Fibroblast of villous mesenchyme (primary cell): ENCODE data around the gene RMC1. TPM values are rescaled to one million over a fixed set of nuclear protein-coding genes. Genes with fewer than 3 reads are reported as not detected.
"Not testable (repeated sequence)": the region's sequence is repeated elsewhere in the genome, so short reads cannot be mapped to it uniquely, and the experiment has no call there.

Experiments
- DNase-seq: peaks from one replicate; pipeline ENCODE4 v3.0.0-alpha.2; 2010; ENCODE audit warnings: low read depth
- H3K4me3 ChIP-seq: 2 replicates; pipeline ENCODE4 v1.5.1; 2011; ENCODE audit warnings: low read depth, mild to moderate bottlenecking, low read length
- CTCF ChIP-seq: IDR thresholded peaks from 2 replicates; pipeline ENCODE4 v1.5.1; 2012; ENCODE audit warnings: low read depth, mild to moderate bottlenecking, low read length; ENCODE audit not compliant: insufficient read depth
- total RNA-seq: library from RNA; depleted of rRNA; stranded (reverse); fragments of >200 nt; gene quantifications from 2 replicates; pipeline ENCODE4 v1.2.3, GENCODE V29; 2012

RMC1 gene
- total RNA-seq, 1 donor = 32.0 TPM

- DNase-seq = no peak
- no peak for TF ChIP-seq CTCF
- no peak overlapping the region for H3K4me3 ChIP-seq
Observed at GRCh38 chr18:23548275-23548674, 45.0 kb downstream of the RMC1 start.

GRCh38 chr18:23548719-23549118 lies 45.4 kb downstream of the RMC1 start:
- no peak for TF ChIP-seq CTCF
- H3K4me3 ChIP-seq = no peak overlapping the region
- no peak for DNase-seq

GRCh38 chr18:23550898-23551297 lies 47.6 kb downstream of the RMC1 start:
- TF ChIP-seq CTCF = no peak
- H3K4me3 ChIP-seq = no peak overlapping the region
- no peak for DNase-seq

GRCh38 chr18:23551978-23552377 lies 48.7 kb downstream of the RMC1 start:
- TF ChIP-seq CTCF = no peak
- H3K4me3 ChIP-seq = no peak overlapping the region
- DNase-seq = no peak

GRCh38 chr18:23552505-23552904 lies 49.2 kb downstream of the RMC1 start:
- no peak for DNase-seq
- TF ChIP-seq CTCF = no peak
- H3K4me3 ChIP-seq = no peak overlapping the region

- TF ChIP-seq CTCF = no peak
- no peak overlapping the region for H3K4me3 ChIP-seq
- DNase-seq = no peak
Observed at GRCh38 chr18:23553887-23554286, 50.6 kb downstream of the RMC1 start.

GRCh38 chr18:23556145-23556780 lies 53.0 kb downstream of the RMC1 start:
- no peak for TF ChIP-seq CTCF

GRCh38 chr18:23557511-23557910 lies 54.2 kb downstream of the RMC1 start:
- not testable (repeated sequence) for DNase-seq, H3K4me3 ChIP-seq

More at GRCh38 chr18:23556145-23556780, 53.0 kb downstream of the RMC1 start:
- H3K4me3 ChIP-seq = no peak overlapping the region
- no peak for DNase-seq
